ENCODE data around the gene AHSA1.

- TF ChIP-seq FOXK2 (IDR thresholded peaks at IDR 0.05) (no peak), SP1 (IDR thresholded peaks at IDR 0.05) (no peak), PKNOX1 (IDR thresholded peaks at IDR 0.05) (no peak)
Measured at GRCh38 chr14:77485901-77486678, 28.2 kb downstream of the AHSA1 start.
